Endothelial cell of umbilical vein (primary cell): ENCODE measurements around the gene RAB4A. TPM values are rescaled to one million over a fixed set of nuclear protein-coding genes. Genes with fewer than 3 reads are reported as not detected.

Experiments
- BruUV-seq: library from RNA; stranded (reverse); fragments of 400-500 nt; replicated peaks from 2 replicates; lab custom pipeline; 2021; lab: Mats Ljungman, UMichigan
- CTCF ChIA-PET: fragments of 300-600, 350-600 bp; sonication (Branson Sonifier 250); formaldehyde crosslinking; loops from one replicate; lab custom pipeline; 2021; ENCODE audit warnings: antibody characterized with exemption, inconsistent platforms; lab: Charles Lee
- POLR2A ChIA-PET: fragments of 300-600, 350-600 bp; sonication (Branson Sonifier 250); formaldehyde crosslinking; loops from one replicate; lab custom pipeline; 2021; ENCODE audit warnings: antibody characterized with exemption, inconsistent platforms; lab: Charles Lee
- DNase-seq: peaks from one replicate; pipeline ENCODE4 v3.0.0-alpha.2; 2011; ENCODE audit warnings: low read depth, low spot score
- FAIRE-seq: peaks from 2 replicates; lab custom pipeline; 2011; peaks lifted over from hg19 to GRCh38; lab: Jason Lieb, UNC
- H2AFZ ChIP-seq: 2 replicates; pipeline ENCODE4 v1.6.0; 2012; ENCODE audit warnings: low read depth, low read length, control low read depth, inconsistent platforms
- H3K27ac ChIP-seq: 2 replicates; pipeline ENCODE4 v1.5.1; 2011; ENCODE audit warnings: low read depth, mild to moderate bottlenecking, control low read depth, low read length, moderate library complexity; ENCODE audit not compliant: insufficient read depth
- H3K27me3 ChIP-seq, 2 experiments: 2 replicates each; pipeline versions ENCODE4 v1.6.0 to v1.6.1; 2011; ENCODE audit warnings: low read length in 2 of 2, mixed read lengths in 1 of 2; ENCODE audit not compliant: control insufficient read depth in 2 of 2, insufficient read depth in 2 of 2
- H3K36me3 ChIP-seq, 2 experiments: 2 replicates in 1 of 2; 3 replicates in 1 of 2; pipeline ENCODE4 v1.5.1; 2011; ENCODE audit warnings: low read length in 2 of 2, mild to moderate bottlenecking in 1 of 2, moderate library complexity in 1 of 2; ENCODE audit not compliant: control insufficient read depth in 2 of 2, insufficient read depth in 2 of 2; ENCODE audit errors: extremely low read depth in 1 of 2
- H3K4me1 ChIP-seq: 3 replicates; pipeline ENCODE4 v1.5.1; 2011; ENCODE audit warnings: mild to moderate bottlenecking, low read length; ENCODE audit not compliant: control insufficient read depth, insufficient read depth; ENCODE audit errors: extremely low read depth
- H3K4me2 ChIP-seq: 2 replicates; pipeline ENCODE4 v1.6.1; 2011; ENCODE audit warnings: low read length, control low read depth, mixed read lengths; ENCODE audit not compliant: insufficient read depth
- H3K4me3 ChIP-seq, 3 experiments: fragments of 200-600 bp in 1 of 3; sonication (generic), shearing (Covaris generic) in 1 of 3; replicated peaks in 1 of 3; 2 replicates each; pipeline ENCODE4 v1.5.1; 2011 to 2016; ENCODE audit warnings: control low read depth in 3 of 3, low read length in 3 of 3, mild to moderate bottlenecking in 2 of 3, inconsistent platforms in 1 of 3, low read depth in 1 of 3, moderate library complexity in 1 of 3; ENCODE audit not compliant: insufficient read depth in 1 of 3
- H3K79me2 ChIP-seq: 2 replicates; pipeline ENCODE4 v1.6.0; 2012; ENCODE audit warnings: low read length, inconsistent platforms; ENCODE audit not compliant: control insufficient read depth, insufficient read depth
- H3K9ac ChIP-seq: replicated peaks from 2 replicates; pipeline ENCODE3; 2011; ENCODE audit warnings: low read length, control low read depth; ENCODE audit not compliant: insufficient read depth; ENCODE audit errors: extremely low read depth
- H3K9me1 ChIP-seq: replicated peaks from 3 replicates; pipeline ENCODE4 v1.6.0; 2011; ENCODE audit warnings: mild to moderate bottlenecking, low read length; ENCODE audit not compliant: control insufficient read depth, insufficient read depth; ENCODE audit errors: extremely low read depth
- H3K9me3 ChIP-seq: replicated peaks from 2 replicates; pipeline ENCODE4 v1.5.1; 2012; ENCODE audit warnings: low read length, inconsistent platforms; ENCODE audit not compliant: control insufficient read depth, insufficient read depth
- H4K20me1 ChIP-seq: replicated peaks from 2 replicates; pipeline ENCODE3; 2011; ENCODE audit warnings: mild to moderate bottlenecking, low read length; ENCODE audit not compliant: control insufficient read depth, insufficient read depth; ENCODE audit errors: extremely low read depth
- EZH2 ChIP-seq: IDR thresholded peaks from 2 replicates; pipeline ENCODE4 v1.6.1; 2012; ENCODE audit warnings: borderline replicate concordance, low read depth, mild to moderate bottlenecking, moderate library complexity, low read length, inconsistent platforms; ENCODE audit not compliant: severe bottlenecking
- FOS ChIP-seq: IDR thresholded peaks from 2 replicates; pipeline ENCODE4 v1.6.1; 2011; ENCODE audit warnings: mild to moderate bottlenecking, low read length, moderate library complexity, borderline replicate concordance; ENCODE audit not compliant: insufficient read depth
- GATA2 ChIP-seq: IDR thresholded peaks from 2 replicates; pipeline ENCODE4 v1.7.0; 2011; ENCODE audit warnings: low read depth, mild to moderate bottlenecking, moderate library complexity, mixed read lengths, low read length; ENCODE audit not compliant: insufficient read length, insufficient read depth
- JUN ChIP-seq: IDR thresholded peaks from 2 replicates; pipeline ENCODE4 v1.6.1; 2011; ENCODE audit warnings: borderline replicate concordance, low read depth; ENCODE audit not compliant: insufficient read length, insufficient read depth
- MYC ChIP-seq: IDR thresholded peaks from one replicate; pipeline ENCODE4 v1.6.1; 2011; ENCODE audit warnings: mild to moderate bottlenecking, low read depth, low read length
- POLR2A ChIP-seq: IDR thresholded peaks from 2 replicates; pipeline ENCODE4 v1.6.1; 2012; ENCODE audit warnings: low read depth, mild to moderate bottlenecking, control low read depth, low read length
- POLR2AphosphoS5 ChIP-seq: IDR thresholded peaks from 2 replicates; pipeline ENCODE4 v1.6.1; 2012; ENCODE audit warnings: low read depth, mild to moderate bottlenecking, control low read depth, low read length, moderate library complexity; ENCODE audit not compliant: insufficient read depth
- dilution Hi-C: fragments of 300-500 bp; cut with MboI; formaldehyde crosslinking; loops from one replicate; pipeline ENCODE4 v1.15.0; 2019; ENCODE audit warnings: low sequenced_read_pairs; ENCODE audit not compliant: extremely low pct_ligation_motif_present
- intact Hi-C: fragments of 100-400 bp; cut with micrococcal nuclease; formaldehyde crosslinking; loops from one replicate; pipeline ENCODE4 v1.10.0; 2022
- polyA plus RNA-seq, 4 experiments: library from polyadenylated mRNA; depleted of rRNA in 3 of 4; stranded (reverse) in 3 of 4; unstranded in 1 of 4; fragments of >200 nt; gene quantifications; 2 replicates each; pipeline versions ENCODE4 v1.2.1 to v1.2.3, GENCODE V29; 2011 to 2012; ENCODE audit warnings: missing spikeins in 1 of 4
- total RNA-seq: library from RNA; stranded (reverse); gene quantifications from 2 replicates; pipeline ENCODE4 v1.2.3, GENCODE V29; 2021
- TF ChIP-seq, protein P1 (sequence below), 2 donors: IDR thresholded peaks; 1 replicate in 1 of 2; 2 replicates in 1 of 2; pipeline ENCODE4 v1.5.1; 2011; ENCODE audit warnings: low read length in 2 of 2, mild to moderate bottlenecking in 2 of 2, moderate library complexity in 2 of 2, control low read depth in 1 of 2, inconsistent platforms in 1 of 2, low read depth in 1 of 2; ENCODE audit not compliant: insufficient read depth in 1 of 2; ENCODE audit errors: extremely low read depth in 1 of 2
- TF ChIP-seq, protein P2 (sequence below): IDR thresholded peaks from 2 replicates; pipeline ENCODE4 v1.6.1; 2011; ENCODE audit not compliant: insufficient read depth, insufficient read length

The RAB4A gene
- total and polyA plus RNA-seq, 2 donors (not counting 3 experiments of a cell fraction or from before 2014, with no cell fraction given) = 14.8 to 52.9 TPM

DNA sequence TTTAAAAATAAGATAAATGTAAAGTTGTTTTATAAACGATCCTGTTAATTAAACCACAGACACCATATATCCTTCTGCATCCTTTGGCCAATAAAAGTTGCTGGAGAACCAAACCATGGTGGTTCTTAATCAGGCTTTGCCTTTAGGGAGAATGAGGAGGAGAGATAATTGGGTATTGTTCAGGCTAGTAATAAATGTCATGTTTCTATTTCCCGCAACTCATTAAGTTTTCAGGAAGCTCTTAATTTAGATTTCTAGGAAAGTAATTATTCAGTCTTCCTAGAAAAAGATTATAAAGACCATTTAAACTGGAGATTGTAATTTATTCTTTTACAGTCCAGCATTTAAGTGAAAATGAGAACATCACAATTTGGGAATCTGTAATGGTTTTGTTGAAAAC is 34.5 kb downstream of the RAB4A start:
- CTCF ChIA-PET = no interaction called here
- Histone ChIP-seq H3K36me3 (peaks cover 4 to 6% of the 10 kb centered on the region in 2 experiments), H3K9me1 (no peaks in the 10 kb centered on the region), H3K4me2 (no peak overlapping the region), H3K4me3 (no peak overlapping the region), H3K79me2 (no peaks in the 10 kb centered on the region), H4K20me1 (no peaks in the 10 kb centered on the region), H3K27me3 (no peaks in the 10 kb centered on the region), H3K4me1 (no peaks in the 10 kb centered on the region), H3K27ac (no peak overlapping the region), H2AFZ (no peak overlapping the region), H3K9ac (no peak overlapping the region), H3K9me3 (no peaks in the 10 kb centered on the region)
- POLR2A ChIA-PET = no interaction called here
- DNase-seq (no peak), FAIRE-seq (no peak)
- no TSS peak for BruUV-seq
- dilution Hi-C loops = no loop called here
- intact Hi-C loops = no loop called here
- TF ChIP-seq, protein P1, sequence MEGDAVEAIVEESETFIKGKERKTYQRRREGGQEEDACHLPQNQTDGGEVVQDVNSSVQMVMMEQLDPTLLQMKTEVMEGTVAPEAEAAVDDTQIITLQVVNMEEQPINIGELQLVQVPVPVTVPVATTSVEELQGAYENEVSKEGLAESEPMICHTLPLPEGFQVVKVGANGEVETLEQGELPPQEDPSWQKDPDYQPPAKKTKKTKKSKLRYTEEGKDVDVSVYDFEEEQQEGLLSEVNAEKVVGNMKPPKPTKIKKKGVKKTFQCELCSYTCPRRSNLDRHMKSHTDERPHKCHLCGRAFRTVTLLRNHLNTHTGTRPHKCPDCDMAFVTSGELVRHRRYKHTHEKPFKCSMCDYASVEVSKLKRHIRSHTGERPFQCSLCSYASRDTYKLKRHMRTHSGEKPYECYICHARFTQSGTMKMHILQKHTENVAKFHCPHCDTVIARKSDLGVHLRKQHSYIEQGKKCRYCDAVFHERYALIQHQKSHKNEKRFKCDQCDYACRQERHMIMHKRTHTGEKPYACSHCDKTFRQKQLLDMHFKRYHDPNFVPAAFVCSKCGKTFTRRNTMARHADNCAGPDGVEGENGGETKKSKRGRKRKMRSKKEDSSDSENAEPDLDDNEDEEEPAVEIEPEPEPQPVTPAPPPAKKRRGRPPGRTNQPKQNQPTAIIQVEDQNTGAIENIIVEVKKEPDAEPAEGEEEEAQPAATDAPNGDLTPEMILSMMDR (IDR thresholded peaks at IDR 0.05; ENCODE audit: extremely low read depth in 1 of 2, insufficient read depth in 1 of 2, low read depth in 1 of 2, low read length in 2 of 2) = no peak
- no peak for TF ChIP-seq POLR2AphosphoS5

DNA sequence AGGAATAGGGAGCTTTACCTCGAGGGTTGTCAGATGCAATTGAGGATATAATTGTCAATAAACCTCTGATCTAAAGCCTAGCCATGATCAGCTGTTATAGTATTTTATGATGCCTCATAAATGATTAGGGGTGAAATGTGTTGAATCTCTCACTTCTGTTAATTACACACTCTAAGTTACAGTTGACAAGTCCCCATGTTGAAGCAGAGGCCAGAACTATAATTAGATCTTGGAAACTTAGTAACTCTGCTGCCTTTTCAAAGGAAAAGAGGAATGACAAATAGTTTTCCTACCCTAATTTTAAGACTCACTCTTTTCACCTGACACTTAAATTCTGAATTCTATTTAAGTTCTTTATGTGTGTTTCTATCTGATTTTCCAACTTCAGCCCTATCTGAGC is 38.2 kb downstream of the RAB4A start:
- POLR2A ChIA-PET = no interaction called here
- Histone ChIP-seq H4K20me1 (no peaks in the 10 kb centered on the region), H3K4me3 (no peak overlapping the region), H2AFZ (no peak overlapping the region), H3K9ac (no peak overlapping the region), H3K4me2 (no peak overlapping the region), H3K36me3 (peaks cover 2 to 5% of the 10 kb centered on the region in 2 experiments), H3K27me3 (no peaks in the 10 kb centered on the region), H3K4me1 (no peaks in the 10 kb centered on the region), H3K27ac (no peak overlapping the region), H3K9me1 (no peaks in the 10 kb centered on the region), H3K79me2 (no peaks in the 10 kb centered on the region), H3K9me3 (no peaks in the 10 kb centered on the region)
- dilution Hi-C loops (no loop called here), intact Hi-C loops (no loop called here)
- FAIRE-seq (no peak), DNase-seq (no peak)
- no TSS peak for BruUV-seq
- TF ChIP-seq MYC (no peak), POLR2AphosphoS5 (no peak), JUN (no peak), FOS (no peak), GATA2 (no peak), EZH2 (no peak), POLR2A (no peak)
- TF ChIP-seq, protein P2, sequence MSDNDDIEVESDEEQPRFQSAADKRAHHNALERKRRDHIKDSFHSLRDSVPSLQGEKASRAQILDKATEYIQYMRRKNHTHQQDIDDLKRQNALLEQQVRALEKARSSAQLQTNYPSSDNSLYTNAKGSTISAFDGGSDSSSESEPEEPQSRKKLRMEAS = no peak
- TF ChIP-seq, protein P1 (IDR thresholded peaks at IDR 0.05; ENCODE audit: extremely low read depth in 1 of 2, insufficient read depth in 1 of 2, low read depth in 1 of 2, low read length in 2 of 2) = no peak
- CTCF ChIA-PET = no interaction called here
